Panc1 (cell line): ENCODE data around the gene ZNF362. TPM values are rescaled to one million over a fixed set of nuclear protein-coding genes. Genes with fewer than 3 reads are reported as not detected.
A peak's percentile ranks its signal among the peaks of the same experiment; 100 is the strongest.
"Not testable (repeated sequence)": the region's sequence is repeated elsewhere in the genome, so short reads cannot be mapped to it uniquely, and the experiment has no call there.

Source experiments
- ATAC-seq: fragments of 200-7000 bp; cut with Tn5 transposase; 2 replicates; pipeline ENCODE4 v1.9.1; 2020; ENCODE audit warnings: mild to moderate bottlenecking, moderate library complexity
- BruUV-seq: library from RNA; stranded (reverse); fragments of 400-500 nt; replicated peaks from 2 replicates; lab custom pipeline; 2021; lab: Mats Ljungman, UMichigan
- CTCF ChIA-PET: fragments of 300-600 bp; sonication (Branson Sonifier 250); formaldehyde crosslinking; loops from one replicate; lab custom pipeline; 2022; ENCODE audit warnings: antibody characterized with exemption; lab: Charles Lee
- POLR2A ChIA-PET: fragments of 300-600 bp; sonication (Branson Sonifier 250); formaldehyde crosslinking; loops from one replicate; lab custom pipeline; 2022; ENCODE audit warnings: antibody characterized with exemption; lab: Charles Lee
- DNase-seq: peaks from one replicate; pipeline ENCODE4 v3.0.0-alpha.2; 2010; ENCODE audit warnings: low read depth, low spot score
- H3K27ac ChIP-seq: 2 replicates; pipeline ENCODE4 v1.5.1; 2011; ENCODE audit warnings: mild to moderate bottlenecking, low read length, inconsistent platforms
- H3K27me3 ChIP-seq: fragments of 200-500 bp; sonication (Bioruptor generic); 2 replicates; pipeline ENCODE4 v1.6.0; 2014; ENCODE audit warnings: low read length, inconsistent platforms; ENCODE audit not compliant: control insufficient read depth, insufficient read depth
- H3K36me3 ChIP-seq: fragments of 200-500 bp; sonication (Bioruptor generic); 2 replicates; pipeline ENCODE4 v1.5.1; 2014; ENCODE audit warnings: inconsistent platforms, mild to moderate bottlenecking, low read length, moderate library complexity; ENCODE audit not compliant: control insufficient read depth, insufficient read depth
- H3K4me1 ChIP-seq: 2 replicates; pipeline ENCODE4 v1.5.1; 2011; ENCODE audit warnings: inconsistent platforms, mild to moderate bottlenecking, low read length, moderate library complexity; ENCODE audit not compliant: control insufficient read depth, insufficient read depth
- H3K4me3 ChIP-seq, 2 experiments: 2 replicates each; pipeline ENCODE4 v1.5.1; 2011 to 2012; ENCODE audit warnings: low read depth in 2 of 2, low read length in 2 of 2, mild to moderate bottlenecking in 2 of 2, inconsistent platforms in 1 of 2, moderate library complexity in 1 of 2
- H3K9me3 ChIP-seq: fragments of 200-500 bp; sonication (Bioruptor generic); 2 replicates; pipeline ENCODE4 v1.5.1; 2014; ENCODE audit warnings: low read depth, mild to moderate bottlenecking, inconsistent platforms, low read length, moderate library complexity; ENCODE audit not compliant: control insufficient read depth, insufficient read depth
- CTCF ChIP-seq: fragments of 450-650 bp; IDR thresholded peaks from 2 replicates; pipeline ENCODE4 v1.5.1; 2017; ENCODE audit warnings: mild to moderate bottlenecking
- POLR2AphosphoS5 ChIP-seq: IDR thresholded peaks from 2 replicates; pipeline ENCODE4 v1.6.1; 2012; ENCODE audit warnings: mild to moderate bottlenecking, low read depth, low read length, moderate library complexity
- REST ChIP-seq, 2 experiments: IDR thresholded peaks; 2 replicates each; pipeline ENCODE4 v1.6.1; 2011 to 2012; ENCODE audit warnings: low read depth in 2 of 2, control low read depth in 1 of 2, low read length in 1 of 2, mild to moderate bottlenecking in 1 of 2, moderate library complexity in 1 of 2; ENCODE audit not compliant: insufficient read depth in 1 of 2
- SIN3A ChIP-seq: IDR thresholded peaks from 2 replicates; pipeline ENCODE4 v1.6.1; 2012; ENCODE audit warnings: low read depth, mild to moderate bottlenecking, low read length, moderate library complexity, borderline replicate concordance; ENCODE audit not compliant: insufficient read depth
- TCF7L2 ChIP-seq: IDR thresholded peaks from 2 replicates; pipeline ENCODE4 v1.6.1; 2011; ENCODE audit warnings: mild to moderate bottlenecking, low read depth, low read length, inconsistent platforms
- in situ Hi-C: cut with HindIII; loops from 2 replicates; pipeline ENCODE4 v1.10.0; 2016; ENCODE audit warnings: low sequenced_read_pairs, low pct_unique_long_range_greater_than_20kb
- intact Hi-C: fragments of 100-400 bp; cut with micrococcal nuclease; formaldehyde crosslinking; loops from one replicate; pipeline ENCODE4 v1.10.0; 2022; ENCODE audit not compliant: unreplicated experiment
- total RNA-seq: library from RNA; stranded (reverse); gene quantifications from one replicate; pipeline ENCODE4 v1.2.1, GENCODE V29; 2021; ENCODE audit not compliant: unreplicated experiment

ZNF362 gene
- total RNA-seq, 1 experiment from 2014 or later: 17.5 TPM

- ATAC-seq: peak; percentile 70
- intact Hi-C loops (no loop called here), in situ Hi-C loops (no loop called here)
- Histone ChIP-seq H3K27me3 (no peaks in the 10 kb centered on the region; the same call in 1 of the 2 replicates), H3K4me1 (no peaks in the 10 kb centered on the region), H3K9me3 (no peaks in the 10 kb centered on the region), H3K36me3 (no peaks in the 10 kb centered on the region), H3K27ac (no peak overlapping the region), H3K4me3 (no peak overlapping the region)
- BruUV-seq: no TSS peak
- POLR2A ChIA-PET: no interaction called here
- CTCF ChIA-PET: no interaction called here
- TF ChIP-seq CTCF (no peak), POLR2AphosphoS5 (no peak), TCF7L2 (no peak), SIN3A (no peak), REST (IDR thresholded peaks at IDR 0.05; ENCODE audit: insufficient read depth in 1 of 2, low read depth in 2 of 2, low read length in 1 of 2) (no peak)
- no peak for DNase-seq
These were observed 18.7 kb upstream of the ZNF362 start for GRCh38 chr1:33237579-33237978.

GRCh38 chr1:33238194-33238724 is 18.0 kb upstream of the ZNF362 start:
- ATAC-seq: not testable (repeated sequence)

GRCh38 chr1:33239410-33239809 is 16.9 kb upstream of the ZNF362 start:
- POLR2A ChIA-PET, BruUV-seq, ATAC-seq, DNase-seq, H3K27me3 ChIP-seq, H3K4me1 ChIP-seq, H3K27ac ChIP-seq, CTCF ChIA-PET, H3K4me3 ChIP-seq, in situ Hi-C loops, H3K9me3 ChIP-seq, H3K36me3 ChIP-seq, intact Hi-C loops: not testable (repeated sequence)

More at GRCh38 chr1:33238194-33238724, 18.0 kb upstream of the ZNF362 start:
- H3K4me3 ChIP-seq, in situ Hi-C loops, DNase-seq, H3K27ac ChIP-seq, BruUV-seq, H3K36me3 ChIP-seq, H3K9me3 ChIP-seq, POLR2A ChIA-PET, H3K4me1 ChIP-seq, H3K27me3 ChIP-seq, intact Hi-C loops: not testable (repeated sequence)
- CTCF ChIA-PET: interaction anchor here (0.6 kb wide), 1 partner anchor 218 kb away, joined by 3 read pairs; no protein-coding TSS in a partner anchor
